LNCaP clone FGC (cell line): Measurements from ENCODE around the gene CASP6.
A peak's percentile ranks its signal among the peaks of the same experiment; 100 is the strongest.

Experiments
- DNase-seq: peaks from one replicate; pipeline ENCODE4 v3.0.0-alpha.2; 2011; ENCODE audit warnings: low read depth
- H3K4me3 ChIP-seq: 2 replicates; pipeline ENCODE4 v1.5.1; 2011; ENCODE audit warnings: mild to moderate bottlenecking, low read depth, low read length, control low read depth
- CTCF ChIP-seq: IDR thresholded peaks from 2 replicates; pipeline ENCODE4 v1.5.1; 2012; ENCODE audit warnings: mild to moderate bottlenecking; ENCODE audit not compliant: control insufficient read depth, insufficient read depth; ENCODE audit errors: extremely low read depth

CASP6 gene

GRCh38 chr4:109702950-109703663 is at the start of gene CASP6:
CASP6 (minus strand) TSS chr4:109703445; CDS start chr4:109703395, 50 bp downstream.
- peak; percentile 43 for DNase-seq
- peak; percentile 52 for TF ChIP-seq CTCF
- H3K4me3 ChIP-seq = peak within 1 kb of the TSS; percentile 71

GRCh38 chr4:109752525-109752924 is 49.3 kb upstream of the CASP6 start:
- TF ChIP-seq CTCF = no peak
- no peak overlapping the region for H3K4me3 ChIP-seq
- no peak for DNase-seq

GRCh38 chr4:109751852-109752251 is 48.6 kb upstream of the CASP6 start:
- no peak for DNase-seq
- no peak overlapping the region for H3K4me3 ChIP-seq
- no peak for TF ChIP-seq CTCF

GRCh38 chr4:109750652-109751244 is 47.5 kb upstream of the CASP6 start:
- no peak for TF ChIP-seq CTCF
- DNase-seq = no peak

GRCh38 chr4:109749388-109750082 is 46.3 kb upstream of the CASP6 start:
- no peak for DNase-seq
- TF ChIP-seq CTCF = no peak
- H3K4me3 ChIP-seq = no peak overlapping the region

More at GRCh38 chr4:109750652-109751244, 47.5 kb upstream of the CASP6 start:
- H3K4me3 ChIP-seq = no peak overlapping the region

GRCh38 chr4:109748114-109748513 is 44.9 kb upstream of the CASP6 start:
- TF ChIP-seq CTCF = no peak
- H3K4me3 ChIP-seq = no peak overlapping the region
- DNase-seq = no peak
